Type B pancreatic cell (in vitro differentiated cells): ENCODE data around the gene TFIP11. TPM values are rescaled to one million over a fixed set of nuclear protein-coding genes. Genes with fewer than 3 reads are reported as not detected.

ENCODE experiments used
- DNase-seq: peaks from one replicate; pipeline ENCODE4 v3.0.0; 2021; ENCODE audit warnings: mixed read lengths; ENCODE audit not compliant: unreplicated experiment; ENCODE audit errors: extremely low spot score
- H3K27ac Mint-ChIP-seq: 2 replicates; pipeline ENCODE4 v1.8.0; 2021; ENCODE audit warnings: mild to moderate bottlenecking, mixed read lengths
- H3K27me3 Mint-ChIP-seq: 2 replicates; pipeline ENCODE4 v1.8.0; 2021; ENCODE audit warnings: mixed read lengths
- H3K36me3 Mint-ChIP-seq: 2 replicates; pipeline ENCODE4 v1.8.0; 2021; ENCODE audit warnings: mixed read lengths
- H3K4me1 Mint-ChIP-seq: one replicate; pipeline ENCODE4 v1.8.0; 2021; ENCODE audit warnings: mixed read lengths; ENCODE audit not compliant: unreplicated experiment
- H3K4me3 Mint-ChIP-seq: 2 replicates; pipeline ENCODE4 v1.8.0; 2021; ENCODE audit warnings: mild to moderate bottlenecking, mixed read lengths
- H3K9me3 Mint-ChIP-seq: 2 replicates; pipeline ENCODE4 v1.8.0; 2021; ENCODE audit warnings: mixed read lengths
- CTCF ChIP-seq: fragments of 200-600 bp; sonication (generic); conservative IDR thresholded peaks from 2 replicates; pipeline ENCODE4 v1.5.0; 2021; ENCODE audit warnings: antibody characterized with exemption, mild to moderate bottlenecking
- total RNA-seq: library from RNA; stranded (reverse); gene quantifications from 2 replicates; pipeline ENCODE4 v1.2.1, GENCODE V29; 2021; ENCODE audit warnings: low replicate concordance

Gene TFIP11
- total RNA-seq, 1 donor from 2014 or later = 32.7 TPM

DNA sequence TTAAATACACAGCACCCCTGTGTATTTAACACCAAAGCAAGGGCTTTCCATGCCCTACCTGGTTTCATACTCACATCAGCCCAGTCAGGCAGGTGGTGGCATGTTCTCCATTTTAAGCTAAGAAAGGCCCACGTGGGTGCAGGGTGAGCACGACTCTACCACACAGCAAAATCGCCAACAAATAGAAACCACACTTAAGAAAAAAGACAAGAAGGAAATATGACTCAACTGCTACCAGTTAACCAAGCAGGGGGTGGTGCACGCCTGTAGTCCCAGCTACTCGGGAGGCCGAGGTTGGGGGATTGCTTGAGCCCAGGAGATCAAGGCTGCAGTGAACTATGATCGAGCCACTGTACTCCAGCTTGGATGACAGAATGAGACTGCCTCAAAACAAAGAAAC lies 35.2 kb upstream of the TFIP11 start:
- no peaks in the 10 kb centered on the region for H3K9me3 Mint-ChIP-seq

DNA sequence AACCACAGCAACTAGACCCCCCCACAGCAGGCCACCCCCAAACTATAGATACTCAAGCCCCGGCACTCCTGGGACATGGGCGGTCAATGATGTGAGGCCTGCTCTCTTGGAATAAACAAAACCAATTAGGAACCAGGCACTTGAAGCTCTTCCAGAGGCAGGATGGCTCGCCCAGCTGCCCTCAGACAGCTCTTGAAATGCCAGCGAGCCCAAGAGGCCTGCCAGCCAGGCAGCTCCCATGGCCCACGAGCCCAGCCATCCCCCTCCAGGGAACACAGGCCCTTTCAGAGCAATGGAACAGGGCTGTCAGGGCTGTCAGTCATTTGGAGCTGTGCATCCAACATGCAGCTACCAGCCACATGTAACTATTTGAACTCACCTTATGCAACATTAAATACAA lies 34.0 kb upstream of the TFIP11 start:
- peaks cover 10% of the 10 kb centered on the region for H3K4me1 Mint-ChIP-seq
- peak overlapping the region; percentile 37 for H3K27ac Mint-ChIP-seq
- no peaks in the 10 kb centered on the region for H3K9me3 Mint-ChIP-seq
- H3K4me3 Mint-ChIP-seq = no peak overlapping the region
- TF ChIP-seq CTCF = no peak
- H3K36me3 Mint-ChIP-seq = no peaks in the 10 kb centered on the region
- no peaks in the 10 kb centered on the region for H3K27me3 Mint-ChIP-seq
- no peak for DNase-seq

More for the DNA sequence above, 35.2 kb upstream of the TFIP11 start:
- H3K4me3 Mint-ChIP-seq = no peak overlapping the region
- peaks cover 10% of the 10 kb centered on the region for H3K4me1 Mint-ChIP-seq
- H3K27ac Mint-ChIP-seq = no peak overlapping the region
- DNase-seq = no peak
- H3K27me3 Mint-ChIP-seq = no peaks in the 10 kb centered on the region
- H3K36me3 Mint-ChIP-seq = no peaks in the 10 kb centered on the region
- no peak for TF ChIP-seq CTCF

DNA sequence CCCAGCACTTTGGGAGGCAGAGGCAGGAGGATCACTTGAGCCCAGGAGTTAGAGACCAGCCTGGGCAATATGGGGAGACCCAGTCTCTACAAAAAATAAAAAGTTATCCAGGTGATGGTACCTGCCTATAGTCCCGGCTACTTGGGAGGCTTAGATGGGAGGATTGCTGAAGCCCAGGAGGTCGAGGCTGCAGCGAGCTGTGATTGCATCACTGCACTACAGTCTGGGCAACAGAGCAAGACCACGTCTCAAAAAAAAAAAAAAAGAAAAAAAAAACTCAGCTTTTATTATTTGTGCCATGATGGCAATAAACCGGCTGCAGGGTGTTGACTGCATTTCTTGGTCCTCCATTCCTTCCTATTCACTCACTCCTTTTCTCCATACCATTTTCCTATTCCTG lies 33.6 kb upstream of the TFIP11 start:
- H3K4me1 Mint-ChIP-seq = peaks cover 9% of the 10 kb centered on the region
- H3K4me3 Mint-ChIP-seq = no peak overlapping the region
- H3K27me3 Mint-ChIP-seq = no peaks in the 10 kb centered on the region
- no peaks in the 10 kb centered on the region for H3K9me3 Mint-ChIP-seq
- no peak overlapping the region for H3K27ac Mint-ChIP-seq
- no peaks in the 10 kb centered on the region for H3K36me3 Mint-ChIP-seq
- no peak for DNase-seq
- TF ChIP-seq CTCF = no peak

DNA sequence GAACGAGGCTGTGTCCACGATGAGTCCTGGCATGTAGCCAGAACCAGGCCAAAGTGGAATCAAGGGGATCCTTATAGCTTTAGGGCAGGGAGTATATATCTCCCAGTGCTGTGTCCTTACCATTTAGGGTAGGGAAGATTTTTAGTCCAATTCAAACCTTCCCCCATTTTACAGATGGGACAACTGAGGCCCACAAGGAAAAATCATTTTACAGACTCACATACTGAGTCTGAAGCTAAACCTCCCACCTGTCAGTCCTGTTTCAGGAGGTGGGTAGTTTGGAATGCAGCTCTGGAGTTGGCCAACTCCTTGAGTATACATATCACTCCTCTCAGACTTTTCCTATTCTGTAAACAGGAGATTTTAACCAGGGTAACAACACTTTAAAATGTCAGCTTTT lies 33.1 kb upstream of the TFIP11 start:
- no peak for DNase-seq
- Mint-ChIP-seq H3K4me1 (peaks cover 5% of the 10 kb centered on the region), H3K27ac (no peak overlapping the region), H3K4me3 (no peak overlapping the region), H3K9me3 (no peaks in the 10 kb centered on the region), H3K36me3 (no peaks in the 10 kb centered on the region), H3K27me3 (no peaks in the 10 kb centered on the region)
- TF ChIP-seq CTCF = no peak

DNA sequence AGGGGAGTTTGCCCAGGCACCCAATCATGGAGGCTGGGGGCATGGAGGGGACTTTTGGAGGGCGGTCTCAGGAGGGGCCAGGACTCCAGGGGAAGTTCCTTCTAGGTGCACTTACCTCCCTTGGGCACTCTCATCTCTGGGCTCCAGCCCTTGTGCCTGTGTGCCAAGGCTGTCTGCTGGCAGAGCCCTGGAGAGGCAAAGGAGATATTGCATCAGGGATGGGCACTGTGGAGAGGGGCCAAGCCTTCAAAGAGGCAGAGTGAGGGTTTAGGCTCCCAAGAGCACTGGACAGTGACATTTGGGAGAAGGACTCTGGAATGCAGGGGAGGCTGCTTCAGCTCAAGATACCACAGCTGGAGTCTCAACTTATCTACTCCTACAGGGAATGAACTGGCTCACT lies 32.2 kb upstream of the TFIP11 start:
- Mint-ChIP-seq H3K27ac (no peak overlapping the region), H3K4me3 (no peak overlapping the region), H3K9me3 (no peaks in the 10 kb centered on the region), H3K27me3 (no peaks in the 10 kb centered on the region), H3K4me1 (no peaks in the 10 kb centered on the region), H3K36me3 (no peaks in the 10 kb centered on the region)
- no peak for DNase-seq
- TF ChIP-seq CTCF = no peak

GRCh38 chr22:26542831-26543230 lies 30.6 kb upstream of the TFIP11 start:
- Mint-ChIP-seq H3K4me1 (no peaks in the 10 kb centered on the region), H3K9me3 (no peaks in the 10 kb centered on the region), H3K4me3 (no peak overlapping the region), H3K27me3 (no peaks in the 10 kb centered on the region), H3K27ac (no peak overlapping the region), H3K36me3 (no peaks in the 10 kb centered on the region)
- DNase-seq = no peak
- no peak for TF ChIP-seq CTCF
